H1 (cell line): ENCODE results near the gene TSPAN32. TPM values are rescaled to one million over a fixed set of nuclear protein-coding genes. Genes with fewer than 3 reads are reported as not detected.

Source experiments
- CTCF ChIA-PET: fragments of 300-600 bp; sonication (Branson Sonifier 250); formaldehyde crosslinking; loops from one replicate; lab custom pipeline; 2021; ENCODE audit not compliant: partially characterized antibody; lab: Charles Lee
- POLR2A ChIA-PET: fragments of 300-600 bp; sonication (Branson Sonifier 250); formaldehyde crosslinking; loops from one replicate; lab custom pipeline; 2021; ENCODE audit warnings: inconsistent platforms; ENCODE audit not compliant: partially characterized antibody; lab: Charles Lee
- DNase-seq, 2 experiments: peaks; one replicate each; pipeline versions ENCODE4 v3.0.0 to v3.0.0-alpha.2; 2010 to 2022; ENCODE audit warnings: low spot score in 2 of 2, low read depth in 1 of 2, mixed read lengths in 1 of 2
- FAIRE-seq: peaks from 2 replicates; lab custom pipeline; 2011; peaks lifted over from hg19 to GRCh38; lab: Jason Lieb, UNC
- H2AFZ ChIP-seq: 2 replicates; pipeline ENCODE4 v1.8.1; 2012; ENCODE audit warnings: low read length, inconsistent platforms
- H2AK5ac ChIP-seq: 2 replicates; pipeline ENCODE4 v1.6.1; 2013; ENCODE audit warnings: low read depth, low read length
- H2BK120ac ChIP-seq: replicated peaks from 2 replicates; pipeline ENCODE3; 2013; ENCODE audit warnings: low read depth, low read length, inconsistent platforms
- H2BK12ac ChIP-seq: 2 replicates; pipeline ENCODE4 v1.6.1; 2013; ENCODE audit warnings: low read depth, low read length
- H2BK15ac ChIP-seq: 2 replicates; pipeline ENCODE4 v1.6.1; 2013; ENCODE audit warnings: low read length
- H2BK20ac ChIP-seq: 2 replicates; pipeline ENCODE4 v1.6.1; 2013; ENCODE audit warnings: low read length
- H2BK5ac ChIP-seq: 2 replicates; pipeline ENCODE4 v1.6.1; 2013; ENCODE audit warnings: low read depth, low read length
- H3K14ac ChIP-seq: 2 replicates; pipeline ENCODE4 v1.6.1; 2013; ENCODE audit warnings: inconsistent platforms; ENCODE audit not compliant: insufficient read length
- H3K18ac ChIP-seq: 2 replicates; pipeline ENCODE4 v1.6.1; 2013; ENCODE audit warnings: low read length; ENCODE audit errors: extremely low read depth
- H3K23ac ChIP-seq: 2 replicates; pipeline ENCODE4 v1.6.1; 2013; ENCODE audit warnings: inconsistent platforms; ENCODE audit not compliant: insufficient read length
- H3K23me2 ChIP-seq: 2 replicates; pipeline ENCODE4 v1.6.1; 2013; ENCODE audit warnings: low read depth, low read length
- H3K27ac ChIP-seq: 2 replicates; pipeline ENCODE4 v1.6.1; 2011; ENCODE audit warnings: low read depth, low read length, inconsistent platforms
- H3K27me3 ChIP-seq, 4 experiments: replicated peaks in 1 of 4; 1 replicate in 1 of 4; 2 replicates in 3 of 4; pipeline versions ENCODE4 v1.6.1 to v1.8.1; 2011 to 2013; ENCODE audit warnings: low read length in 3 of 4, mild to moderate bottlenecking in 3 of 4, inconsistent platforms in 2 of 4, mixed read lengths in 2 of 4, moderate library complexity in 1 of 4; ENCODE audit not compliant: control insufficient read depth in 3 of 4, insufficient read depth in 3 of 4; ENCODE audit errors: extremely low read depth in 1 of 4
- H3K36me3 ChIP-seq, 4 experiments: 2 replicates each; pipeline versions ENCODE4 v1.6.1 to v1.8.1; 2011 to 2013; ENCODE audit warnings: mild to moderate bottlenecking in 4 of 4, low read length in 3 of 4, moderate library complexity in 2 of 4, control low read depth in 1 of 4, inconsistent platforms in 1 of 4; ENCODE audit not compliant: insufficient read depth in 4 of 4, control insufficient read depth in 2 of 4
- H3K4ac ChIP-seq: replicated peaks from 2 replicates; pipeline ENCODE3; 2013; ENCODE audit warnings: low read length, low read depth, mixed read lengths, inconsistent platforms; ENCODE audit not compliant: insufficient read length
- H3K4me1 ChIP-seq, 4 experiments: replicated peaks in 1 of 4; 1 replicate in 1 of 4; 2 replicates in 3 of 4; pipeline versions ENCODE4 v1.6.1 to v1.8.1; 2011 to 2013; ENCODE audit warnings: low read length in 3 of 4, inconsistent platforms in 2 of 4, mixed read lengths in 1 of 4; ENCODE audit not compliant: insufficient read depth in 4 of 4, control insufficient read depth in 3 of 4
- H3K4me2 ChIP-seq, 2 experiments: 2 replicates each; pipeline versions ENCODE4 v1.6.1 to v1.8.1; 2011 to 2013; ENCODE audit warnings: low read depth in 2 of 2, low read length in 2 of 2, control low read depth in 1 of 2, inconsistent platforms in 1 of 2, mild to moderate bottlenecking in 1 of 2; ENCODE audit not compliant: insufficient read depth in 1 of 2
- H3K4me3 ChIP-seq, 4 experiments: fragments of 200-600, 300-600 bp in 1 of 4; sonication (generic), shearing (Covaris generic), sonication (Bioruptor Twin) in 1 of 4; 2 replicates each; pipeline versions ENCODE4 v1.5.1 to v1.8.1; 2011 to 2016; ENCODE audit warnings: low read length in 4 of 4, low read depth in 3 of 4, control low read depth in 2 of 4, inconsistent platforms in 2 of 4, mild to moderate bottlenecking in 2 of 4, mixed read lengths in 1 of 4, moderate library complexity in 1 of 4; ENCODE audit not compliant: insufficient read depth in 2 of 4; ENCODE audit errors: extremely low read depth in 1 of 4
- H3K56ac ChIP-seq: replicated peaks from 2 replicates; pipeline ENCODE3; 2013; ENCODE audit warnings: low read depth, mild to moderate bottlenecking, mixed read lengths, low read length, inconsistent platforms; ENCODE audit not compliant: insufficient read length
- H3K79me1 ChIP-seq: 2 replicates; pipeline ENCODE4 v1.6.1; 2013; ENCODE audit warnings: low read depth, low read length, control low read depth
- H3K79me2 ChIP-seq, 2 experiments: 2 replicates each; pipeline versions ENCODE4 v1.6.1 to v1.8.1; 2012 to 2013; ENCODE audit warnings: low read length in 2 of 2, mild to moderate bottlenecking in 2 of 2, inconsistent platforms in 1 of 2; ENCODE audit not compliant: insufficient read depth in 2 of 2, control insufficient read depth in 1 of 2
- H3K9ac ChIP-seq, 4 experiments: replicated peaks in 1 of 4; 1 replicate in 1 of 4; 2 replicates in 3 of 4; pipeline versions ENCODE4 v1.6.1 to v1.8.1; 2011 to 2013; ENCODE audit warnings: low read depth in 3 of 4, low read length in 3 of 4, control low read depth in 2 of 4, mild to moderate bottlenecking in 2 of 4, moderate library complexity in 2 of 4, inconsistent platforms in 1 of 4; ENCODE audit errors: extremely low read depth in 1 of 4
- H3K9me3 ChIP-seq, 2 experiments: 2 replicates each; pipeline versions ENCODE4 v1.6.1 to v1.8.1; 2012 to 2013; ENCODE audit warnings: mild to moderate bottlenecking in 2 of 2, moderate library complexity in 2 of 2, control low read depth in 1 of 2, inconsistent platforms in 1 of 2, low read depth in 1 of 2, low read length in 1 of 2, mixed read lengths in 1 of 2; ENCODE audit not compliant: insufficient read depth in 2 of 2
- H4K20me1 ChIP-seq, 2 experiments: replicated peaks in 1 of 2; 2 replicates each; pipeline versions ENCODE3 to v1.8.1; 2011 to 2013; ENCODE audit warnings: inconsistent platforms in 2 of 2, low read length in 2 of 2, mild to moderate bottlenecking in 1 of 2; ENCODE audit not compliant: insufficient read depth in 2 of 2, control insufficient read depth in 1 of 2
- H4K5ac ChIP-seq: 2 replicates; pipeline ENCODE4 v1.6.1; 2013; ENCODE audit warnings: low read length, low read depth, mixed read lengths, inconsistent platforms; ENCODE audit not compliant: insufficient read length
- H4K8ac ChIP-seq: 2 replicates; pipeline ENCODE4 v1.8.0; 2013; ENCODE audit warnings: mild to moderate bottlenecking, moderate library complexity, low read length, inconsistent platforms; ENCODE audit not compliant: insufficient read depth; ENCODE audit errors: extremely low read depth
- H4K91ac ChIP-seq: replicated peaks from 2 replicates; pipeline ENCODE3; 2013; ENCODE audit warnings: low read length, mixed read lengths, inconsistent platforms; ENCODE audit not compliant: insufficient read length
- CBX5 ChIP-seq: fragments of 300-800, 300-1000 bp; sonication (generic); IDR thresholded peaks from 2 replicates; pipeline ENCODE4 v1.7.1; 2016; ENCODE audit warnings: antibody characterized with exemption, low read length, low read depth
- CHD2 ChIP-seq: IDR thresholded peaks from 2 replicates; pipeline ENCODE4 v1.6.1; 2012; ENCODE audit warnings: low read length, improper control_type of control experiment
- HDAC6 ChIP-seq: IDR thresholded peaks from one replicate; pipeline ENCODE4 v1.7.1; 2012; ENCODE audit warnings: low read depth, mild to moderate bottlenecking, inconsistent platforms, low read length, moderate library complexity
- KDM5A ChIP-seq: fragments of 200-600 bp; IDR thresholded peaks from 2 replicates; pipeline ENCODE4 v1.7.1; 2012; ENCODE audit warnings: mild to moderate bottlenecking, low read length, inconsistent platforms, mixed read lengths
- POLR2AphosphoS5 ChIP-seq: IDR thresholded peaks from 2 replicates; pipeline ENCODE4 v1.6.1; 2011; ENCODE audit warnings: low read depth, low read length
- RAD21 ChIP-seq, 2 experiments: IDR thresholded peaks in 1 of 2; conservative IDR thresholded peaks in 1 of 2; 2 replicates each; pipeline ENCODE4 v1.6.1; 2011; ENCODE audit warnings: low read depth in 2 of 2, low read length in 2 of 2, improper control_type of control experiment in 1 of 2, inconsistent platforms in 1 of 2, mild to moderate bottlenecking in 1 of 2, moderate library complexity in 1 of 2
- SIN3A ChIP-seq, 2 experiments: IDR thresholded peaks in 1 of 2; conservative IDR thresholded peaks in 1 of 2; 2 replicates each; pipeline ENCODE4 v1.6.1; 2011 to 2012; ENCODE audit warnings: low read length in 2 of 2, improper control_type of control experiment in 1 of 2, low read depth in 1 of 2, mild to moderate bottlenecking in 1 of 2
- SRF ChIP-seq: IDR thresholded peaks from 2 replicates; pipeline ENCODE4 v1.6.1; 2011; ENCODE audit warnings: mild to moderate bottlenecking, low read depth, low read length, moderate library complexity
- SUZ12 ChIP-seq: fragments of 200-600 bp; sonication (generic); IDR thresholded peaks from 2 replicates; pipeline ENCODE4 v1.6.1; 2012; ENCODE audit warnings: mild to moderate bottlenecking, inconsistent platforms, low read length, moderate library complexity, mixed read lengths
- WGBS, 2 experiments: shearing (Covaris generic) in 1 of 2; methylation state at CpG; one replicate each; pipeline versions ENCODE4 v1.1.6 to v1.1.7; 2013 to 2015; ENCODE audit warnings: low lambda C conversion rate in 2 of 2, mixed read lengths in 2 of 2, inconsistent platforms in 1 of 2, low coverage in 1 of 2, missing lambda C conversion rate in 1 of 2; ENCODE audit not compliant: insufficient replicate concordance in 2 of 2, insufficient coverage in 1 of 2, insufficient read length in 1 of 2; ENCODE audit errors: extremely low coverage in 1 of 2, missing lambda C conversion rate in 1 of 2; 5-methylcytosine and 5-hydroxymethylcytosine counted together
- polyA plus RNA-seq, 7 experiments: library from polyadenylated mRNA; depleted of rRNA in 3 of 7; stranded (reverse) in 5 of 7; unstranded in 2 of 7; fragments of >200 nt in 5 of 7; fragments of 200-250 nt in 2 of 7; gene quantifications; 1 replicate in 5 of 7; 2 replicates in 1 of 7; 4 replicates in 1 of 7; pipeline versions ENCODE4 v1.2.1 to v1.2.3, GENCODE V29; 2011 to 2013; ENCODE audit warnings: missing spikeins in 2 of 7, mixed read lengths in 2 of 7
- total RNA-seq: library from RNA; stranded (reverse); fragmentation: NEBNext Ultra II Directional; extraction: Animal tissue kit (Norgen Biotek cat#: 25700); gene quantifications from 2 replicates; pipeline ENCODE4 v1.2.1, GENCODE V29; 2021
- TF ChIP-seq, protein P1 (sequence below): IDR thresholded peaks from 2 replicates; pipeline ENCODE4 v1.6.1; 2011; ENCODE audit warnings: low read length, improper control_type of control experiment

TSPAN32 gene
- total and polyA plus RNA-seq, 2 of the 8 experiments (the other 6 are each of a cell fraction or from before 2014, with no cell fraction given), result not detected

- Histone ChIP-seq H3K4me3 (no peak overlapping the region), H2BK15ac (no peak overlapping the region), H3K56ac (no peak overlapping the region), H3K18ac (no peak overlapping the region), H3K4me2 (no peak overlapping the region), H2BK5ac (no peak overlapping the region), H3K27me3 (no peaks in the 10 kb centered on the region; a peak in 3 of 7 replicates), H4K8ac (no peak overlapping the region), H2AK5ac (no peak overlapping the region), H3K23ac (no peak overlapping the region), H3K79me2 (no peaks in the 10 kb centered on the region), H3K9me3 (no peaks in the 10 kb centered on the region), H4K20me1 (peaks cover 0 to 1% of the 10 kb centered on the region in 2 experiments), H2AFZ (no peak overlapping the region), H2BK120ac (no peak overlapping the region), H2BK12ac (no peak overlapping the region), H3K4ac (no peak overlapping the region), H3K9ac (no peak overlapping the region), H2BK20ac (no peak overlapping the region), H4K5ac (no peak overlapping the region), H3K4me1 (no peaks in the 10 kb centered on the region; a peak in 1 of 7 replicates), H3K14ac (no peak overlapping the region), H3K79me1 (no peaks in the 10 kb centered on the region), H4K91ac (no peak overlapping the region), H3K23me2 (no peaks in the 10 kb centered on the region), H3K36me3 (no peaks in the 10 kb centered on the region), H3K27ac (no peak overlapping the region)
- 95% methylated on average over 28 of the region's 29 CpGs; no CpG with 5 or more reads in 1 of the 2 experiments for WGBS, 2 experiments
- CTCF ChIA-PET, result interaction anchor here (0.6 to 1.5 kb wide), 3 partner anchors 10 to 47 kb away, joined by 3 read pairs; no protein-coding TSS in a partner anchor
- POLR2A ChIA-PET, result interaction anchor here (0.6 kb wide), 1 partner anchor 28 kb away, joined by 3 read pairs; no protein-coding TSS in a partner anchor
- DNase-seq, result no peak
- FAIRE-seq, result no peak
- TF ChIP-seq KDM5A, result no peak
- no peak for TF ChIP-seq SIN3A (conservative IDR thresholded peaks at IDR 0.05 in 1 of 2, IDR thresholded peaks at IDR 0.05 in 1 of 2; ENCODE audit: low read depth in 1 of 2, low read length in 2 of 2)
- no peak for TF ChIP-seq SUZ12
- no peak for TF ChIP-seq HDAC6
- no peak for TF ChIP-seq CBX5
- TF ChIP-seq POLR2AphosphoS5, result no peak
- TF ChIP-seq SRF, result no peak
- TF ChIP-seq CHD2, result no peak
- TF ChIP-seq, protein P1, sequence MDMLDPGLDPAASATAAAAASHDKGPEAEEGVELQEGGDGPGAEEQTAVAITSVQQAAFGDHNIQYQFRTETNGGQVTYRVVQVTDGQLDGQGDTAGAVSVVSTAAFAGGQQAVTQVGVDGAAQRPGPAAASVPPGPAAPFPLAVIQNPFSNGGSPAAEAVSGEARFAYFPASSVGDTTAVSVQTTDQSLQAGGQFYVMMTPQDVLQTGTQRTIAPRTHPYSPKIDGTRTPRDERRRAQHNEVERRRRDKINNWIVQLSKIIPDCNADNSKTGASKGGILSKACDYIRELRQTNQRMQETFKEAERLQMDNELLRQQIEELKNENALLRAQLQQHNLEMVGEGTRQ, result no peak
- no peak for TF ChIP-seq RAD21 (IDR thresholded peaks at IDR 0.05 in 1 of 2, conservative IDR thresholded peaks at IDR 0.05 in 1 of 2; ENCODE audit: low read depth in 2 of 2, low read length in 2 of 2)
These were observed 43.0 kb upstream of the TSPAN32 start for GRCh38 chr11:2258501-2259465.
